CD4-positive, alpha-beta T cell treated with Interleukin-15 for 1 hour (primary cell): ENCODE data around the gene FPR1.

Source experiments
- DNase-seq: peaks from one replicate; pipeline ENCODE4 v3.0.0-alpha.2; 2020

Gene FPR1

GRCh38 chr19:51751655-51752054, at the start of gene FPR1:
Gene FPR1, minus strand, starts transcription at chr19:51751878. Its CDS starts 4,884 bp downstream, at chr19:51746994.
- peak; percentile 55 for DNase-seq

GRCh38 chr19:51800473-51801244, 49.0 kb upstream of the FPR1 start:
- no peak for DNase-seq

- DNase-seq = no peak
Observed at GRCh38 chr19:51799774-51800472, 48.2 kb upstream of the FPR1 start.

GRCh38 chr19:51799034-51799773, 47.5 kb upstream of the FPR1 start:
- DNase-seq = peak; percentile 72

GRCh38 chr19:51798062-51798461, 46.4 kb upstream of the FPR1 start:
- no peak for DNase-seq

- DNase-seq = no peak
Observed at GRCh38 chr19:51797480-51797879, 45.8 kb upstream of the FPR1 start.

- peak; percentile 39 for DNase-seq
Observed at GRCh38 chr19:51796195-51796679, 44.6 kb upstream of the FPR1 start.

GRCh38 chr19:51794885-51795490, 43.3 kb upstream of the FPR1 start, which contains the start of gene FPR3:
Gene FPR3, plus strand, starts transcription at chr19:51795157. Its CDS starts 28,592 bp downstream, at chr19:51823749.
- DNase-seq = no peak

- DNase-seq = no peak
Observed at GRCh38 chr19:51793994-51794393, 42.3 kb upstream of the FPR1 start.

GRCh38 chr19:51792932-51793331, 41.3 kb upstream of the FPR1 start:
- no peak for DNase-seq

- DNase-seq = no peak
Observed at GRCh38 chr19:51789061-51789795, 37.5 kb upstream of the FPR1 start.

- DNase-seq = no peak
Observed at GRCh38 chr19:51788029-51788428, 36.4 kb upstream of the FPR1 start.

- DNase-seq = no peak
Observed at GRCh38 chr19:51786646-51787494, 35.2 kb upstream of the FPR1 start.

- peak; percentile 85 for DNase-seq
Observed at GRCh38 chr19:51784922-51785690, 33.4 kb upstream of the FPR1 start.

- no peak for DNase-seq
Observed at GRCh38 chr19:51784109-51784785, 32.6 kb upstream of the FPR1 start.

- no peak for DNase-seq
Observed at GRCh38 chr19:51783372-51783771, 31.7 kb upstream of the FPR1 start.

- no peak for DNase-seq
Observed at GRCh38 chr19:51781999-51782398, 30.3 kb upstream of the FPR1 start.

- no peak for DNase-seq
Observed at GRCh38 chr19:51780270-51780669, 28.6 kb upstream of the FPR1 start.

GRCh38 chr19:51779703-51780102, 28.0 kb upstream of the FPR1 start:
- DNase-seq = no peak

GRCh38 chr19:51779181-51779580, 27.5 kb upstream of the FPR1 start:
- DNase-seq = no peak
